Astrocyte of the cerebellum (primary cell): ENCODE measurements around the gene GOSR1.
"Not testable (repeated sequence)": the region's sequence is repeated elsewhere in the genome, so short reads cannot be mapped to it uniquely, and the experiment has no call there.

Source experiments
- DNase-seq: peaks from one replicate; pipeline ENCODE4 v3.0.0-alpha.2; 2011; ENCODE audit warnings: low read depth
- H3K4me3 ChIP-seq: 2 replicates; pipeline ENCODE4 v1.5.1; 2011; ENCODE audit warnings: mild to moderate bottlenecking, low read depth, low read length, moderate library complexity
- CTCF ChIP-seq: IDR thresholded peaks from 2 replicates; pipeline ENCODE4 v1.5.1; 2012; ENCODE audit warnings: low read length, low read depth, moderate library complexity, mild to moderate bottlenecking; ENCODE audit errors: missing control alignments
- in situ Hi-C: cut with HindIII; loops from 2 replicates; pipeline ENCODE4 v1.10.0; 2017; ENCODE audit warnings: low sequenced_read_pairs

Gene GOSR1

GRCh38 chr17:30524847-30525246, 47.6 kb downstream of the GOSR1 start:
- in situ Hi-C loops, result no loop called here
- no peak for TF ChIP-seq CTCF
- no peak overlapping the region for H3K4me3 ChIP-seq
- no peak for DNase-seq

- no peak for TF ChIP-seq CTCF
- in situ Hi-C loops, result no loop called here
- no peak for DNase-seq
- H3K4me3 ChIP-seq, result no peak overlapping the region
Observed at GRCh38 chr17:30526401-30526800, 49.2 kb downstream of the GOSR1 start.

GRCh38 chr17:30528701-30529100, 51.5 kb downstream of the GOSR1 start:
- in situ Hi-C loops, H3K4me3 ChIP-seq, DNase-seq: not testable (repeated sequence)

GRCh38 chr17:30530346-30531025, 53.3 kb downstream of the GOSR1 start:
- no peak overlapping the region for H3K4me3 ChIP-seq
- TF ChIP-seq CTCF, result no peak
- no peak for DNase-seq
- in situ Hi-C loops, result no loop called here

GRCh38 chr17:30532871-30533270, 55.7 kb downstream of the GOSR1 start:
- TF ChIP-seq CTCF, result no peak
- in situ Hi-C loops, result no loop called here
- DNase-seq, result no peak
- H3K4me3 ChIP-seq, result no peak overlapping the region

- no peak for TF ChIP-seq CTCF
- no peak overlapping the region for H3K4me3 ChIP-seq
- in situ Hi-C loops, result no loop called here
- no peak for DNase-seq
Observed at GRCh38 chr17:30534298-30534697, 57.1 kb downstream of the GOSR1 start.

- no peak for DNase-seq
- H3K4me3 ChIP-seq, result no peak overlapping the region
- in situ Hi-C loops, result no loop called here
- no peak for TF ChIP-seq CTCF
Observed at GRCh38 chr17:30534938-30535921, 58.0 kb downstream of the GOSR1 start.

GRCh38 chr17:30536846-30537245, 59.6 kb downstream of the GOSR1 start:
- in situ Hi-C loops, DNase-seq, H3K4me3 ChIP-seq: not testable (repeated sequence)

GRCh38 chr17:30537667-30538066, 60.5 kb downstream of the GOSR1 start:
- in situ Hi-C loops, H3K4me3 ChIP-seq, DNase-seq: not testable (repeated sequence)
